ENCODE results near the gene HDGFL1.

The HDGFL1 gene

DNA sequence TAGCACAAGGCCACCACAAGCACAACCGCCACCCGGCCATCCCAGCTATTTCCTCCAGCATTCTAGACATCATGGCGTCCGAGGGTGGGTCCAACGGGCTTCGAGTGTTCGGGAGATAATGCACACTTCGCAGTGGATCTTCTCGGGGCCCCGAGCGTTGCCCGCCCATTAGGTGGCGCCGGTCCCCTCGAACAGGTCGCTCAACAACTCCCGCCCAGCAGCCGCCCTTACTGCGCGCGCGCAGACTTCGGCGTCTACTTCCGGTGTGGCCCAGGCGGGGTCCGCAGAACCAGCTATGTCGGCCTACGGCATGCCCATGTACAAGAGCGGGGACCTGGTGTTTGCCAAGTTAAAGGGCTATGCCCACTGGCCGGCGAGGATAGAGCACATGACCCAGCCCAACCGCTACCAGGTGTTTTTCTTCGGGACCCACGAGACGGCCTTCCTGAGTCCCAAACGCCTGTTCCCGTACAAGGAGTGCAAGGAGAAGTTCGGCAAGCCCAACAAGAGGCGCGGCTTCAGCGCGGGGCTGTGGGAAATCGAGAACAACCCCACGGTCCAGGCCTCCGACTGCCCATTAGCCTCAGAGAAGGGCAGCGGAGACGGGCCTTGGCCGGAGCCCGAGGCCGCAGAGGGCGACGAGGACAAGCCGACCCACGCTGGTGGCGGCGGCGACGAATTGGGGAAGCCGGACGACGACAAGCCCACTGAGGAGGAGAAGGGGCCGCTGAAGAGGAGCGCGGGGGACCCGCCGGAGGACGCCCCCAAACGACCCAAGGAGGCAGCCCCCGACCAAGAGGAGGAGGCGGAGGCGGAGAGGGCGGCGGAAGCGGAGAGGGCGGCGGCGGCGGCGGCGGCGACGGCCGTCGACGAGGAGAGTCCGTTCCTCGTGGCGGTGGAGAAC lies at the start of gene HDGFL1:
TSS of gene HDGFL1 (plus strand) at position 286 of the 904 bp plus-strand sequence. CDS start at position 296, 10 bp downstream.
- DNase-seq (ENCODE audit: low read depth in 2 of 2): no peak

- DNase-seq (ENCODE audit: low read depth in 2 of 2): no peak
Measured at GRCh38 chr6:22521035-22521434, 48.3 kb upstream of the HDGFL1 start.

DNA sequence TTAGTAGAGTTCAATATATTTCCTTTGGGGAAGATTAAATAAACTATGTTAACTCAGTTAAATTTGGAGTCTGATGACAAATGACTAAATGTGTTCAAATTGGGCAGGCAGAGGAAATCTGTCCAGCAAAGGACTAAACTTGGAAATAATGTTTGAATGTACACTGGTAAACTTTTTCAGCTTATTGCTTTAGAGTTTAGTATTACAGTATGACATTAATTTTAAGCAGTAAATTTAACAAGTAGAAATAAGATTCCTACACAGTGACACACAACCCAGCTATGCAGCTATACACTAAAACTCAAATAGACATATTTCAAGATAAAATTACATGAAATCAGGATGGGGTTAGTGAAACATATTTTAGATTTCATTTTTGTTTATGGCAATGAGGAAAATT lies 42.6 kb upstream of the HDGFL1 start:
- no peak for DNase-seq (ENCODE audit: low read depth in 2 of 2)

GRCh38 chr6:22529866-22530265 lies 39.5 kb upstream of the HDGFL1 start:
- DNase-seq (ENCODE audit: low read depth in 2 of 2): no peak

DNA sequence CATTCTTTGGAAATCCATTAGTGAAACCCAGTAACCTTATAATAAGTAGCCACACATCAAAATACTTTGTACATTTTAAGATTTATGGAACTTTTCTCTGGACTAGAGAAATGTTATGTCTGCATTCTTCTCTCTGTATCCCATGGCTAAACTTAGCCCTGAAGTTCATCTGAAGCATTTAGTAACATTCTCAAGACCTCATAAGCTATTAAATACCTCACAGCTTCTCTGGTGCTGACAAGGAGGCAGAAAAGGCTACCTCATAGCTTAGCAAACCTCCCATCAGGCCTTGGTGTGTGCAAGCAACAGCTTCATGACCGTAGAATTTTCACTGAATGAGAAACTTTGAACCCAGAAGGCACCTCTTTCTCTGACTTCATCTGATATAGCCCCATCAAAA lies 38.9 kb upstream of the HDGFL1 start:
- no peak for DNase-seq (ENCODE audit: low read depth in 2 of 2)

- DNase-seq (ENCODE audit: low read depth in 2 of 2): no peak
Measured at GRCh38 chr6:22536122-22536521, 33.2 kb upstream of the HDGFL1 start.

DNA sequence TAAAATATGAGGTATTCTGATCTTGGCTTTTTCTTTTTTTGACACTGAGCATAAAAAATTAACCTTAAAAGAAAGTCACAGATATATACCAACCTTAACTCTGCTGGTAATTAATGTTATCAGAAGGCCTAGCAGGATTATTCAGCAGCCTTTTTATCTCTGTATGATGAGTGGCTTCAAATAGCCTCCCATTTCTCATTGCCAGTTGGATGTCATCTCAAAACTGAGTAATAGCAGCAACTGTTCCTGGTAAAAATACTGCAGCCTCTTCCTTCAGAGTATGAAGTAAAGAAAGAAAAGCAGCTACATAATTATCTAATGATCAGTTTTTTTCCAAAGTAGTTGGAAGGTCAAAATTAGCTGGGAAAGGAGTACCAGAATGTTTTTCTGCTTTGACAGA lies 24.9 kb upstream of the HDGFL1 start:
- no peak for DNase-seq (ENCODE audit: low read depth in 2 of 2)

GRCh38 chr6:22545051-22545450 lies 24.3 kb upstream of the HDGFL1 start:
- no peak for DNase-seq (ENCODE audit: low read depth in 2 of 2)

GRCh38 chr6:22546236-22546635 lies 23.1 kb upstream of the HDGFL1 start:
- DNase-seq (ENCODE audit: low read depth in 2 of 2): no peak

DNA sequence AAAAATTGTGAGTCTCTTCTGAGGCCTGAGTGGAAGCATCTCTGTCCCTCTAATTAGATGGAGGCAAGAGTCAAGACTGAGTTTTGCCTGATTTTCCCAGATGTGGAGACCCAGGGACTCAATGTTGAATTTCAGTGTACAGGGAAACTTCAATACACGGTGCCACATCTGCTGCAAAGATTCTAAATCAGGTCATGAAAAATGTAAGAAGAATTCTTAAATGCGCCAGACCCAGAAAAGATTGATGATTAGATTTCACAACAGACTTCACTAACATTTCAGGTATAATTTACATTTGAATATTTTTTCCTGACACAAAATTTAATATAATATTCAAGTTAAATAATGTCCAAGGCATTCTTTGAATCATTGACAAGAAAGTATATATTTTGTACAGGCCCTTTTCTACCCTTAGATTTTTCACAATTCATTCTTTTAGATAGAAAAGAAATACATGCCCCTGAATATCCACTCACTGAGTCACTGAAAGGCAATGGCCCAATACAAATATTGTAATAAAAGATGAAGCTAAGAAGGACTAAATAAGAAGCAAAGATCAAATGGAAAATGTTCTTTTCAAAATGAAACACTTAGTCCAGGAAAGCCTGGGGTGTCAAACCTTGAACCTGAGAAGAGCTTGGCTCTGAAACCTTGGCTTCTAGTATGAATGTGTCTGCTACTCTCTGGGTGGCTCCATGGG lies 18.2 kb upstream of the HDGFL1 start:
- DNase-seq (ENCODE audit: low read depth in 2 of 2): no peak

GRCh38 chr6:22556266-22556665 lies 13.1 kb upstream of the HDGFL1 start:
- DNase-seq (ENCODE audit: low read depth in 2 of 2): no peak

DNA sequence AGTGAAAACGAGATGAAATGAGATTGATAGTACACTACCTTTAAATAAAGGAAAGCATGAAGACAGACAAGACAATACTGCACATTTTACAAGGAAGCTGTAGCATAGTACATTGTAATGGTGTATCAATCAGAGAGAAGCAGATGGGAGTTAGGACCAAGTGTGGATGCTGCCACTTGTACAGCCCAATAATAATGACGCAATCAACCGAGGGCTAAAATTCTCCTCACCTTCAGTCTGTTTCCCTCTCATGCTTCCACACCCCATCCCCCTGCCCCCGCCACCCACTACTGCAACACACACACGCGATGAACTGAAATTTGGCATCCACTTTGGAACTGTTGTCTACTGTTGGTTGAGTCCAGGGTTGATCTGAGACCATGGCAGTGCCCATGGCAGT lies 12.4 kb upstream of the HDGFL1 start:
- no peak for DNase-seq (ENCODE audit: low read depth in 2 of 2)

DNA sequence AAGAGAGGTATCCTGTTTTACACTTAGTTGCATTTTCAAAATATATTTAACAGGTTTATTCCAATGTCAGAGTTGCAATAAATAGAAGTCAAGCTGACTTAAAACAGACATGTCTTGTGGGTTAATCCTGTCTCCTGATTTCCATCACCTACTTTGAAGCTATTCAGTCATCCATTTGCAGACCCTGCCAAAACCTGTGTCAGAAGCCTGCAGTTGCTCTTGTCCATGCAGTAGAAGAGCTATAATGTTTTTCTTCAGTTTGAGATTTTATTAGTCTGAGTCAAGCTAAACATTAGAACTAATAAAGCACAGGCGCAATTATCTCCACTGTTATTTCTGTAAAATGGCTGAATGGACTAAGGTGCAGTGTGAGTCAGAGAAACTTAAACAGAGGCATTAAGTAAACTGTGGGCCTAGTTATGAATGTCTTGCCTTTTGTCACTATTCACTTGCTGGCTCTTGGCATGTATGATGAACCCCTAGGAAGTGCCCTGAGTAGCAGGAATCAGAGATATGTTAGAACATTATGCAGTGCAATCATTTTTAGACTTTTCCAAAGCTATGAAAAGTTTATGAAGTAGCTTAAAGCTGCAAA lies 11.0 kb upstream of the HDGFL1 start:
- no peak for DNase-seq (ENCODE audit: low read depth in 2 of 2)

DNA sequence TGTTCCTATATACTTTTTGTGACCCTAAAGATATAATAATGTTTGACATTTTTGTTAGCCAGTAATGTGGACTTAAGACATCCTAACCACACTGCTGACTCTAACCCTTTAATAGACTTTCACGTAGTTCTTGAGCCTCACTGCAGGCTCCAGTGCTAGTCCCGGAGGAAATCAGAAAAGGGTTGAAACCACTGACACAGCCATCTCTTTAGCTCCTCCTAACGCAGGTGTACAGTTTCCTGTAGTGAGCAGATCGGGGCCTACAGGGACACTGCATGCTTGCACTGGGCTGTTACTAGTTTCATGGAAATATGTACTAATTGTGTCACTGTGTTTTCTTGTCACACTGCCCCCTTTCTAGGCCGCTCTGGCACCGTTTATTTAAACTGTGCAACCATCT lies 512 bp upstream of the HDGFL1 start:
- DNase-seq (ENCODE audit: low read depth in 2 of 2): no peak

- DNase-seq (ENCODE audit: low read depth in 2 of 2): no peak
Measured at GRCh38 chr6:22570185-22570551, 802 bp downstream of the HDGFL1 start.

DNA sequence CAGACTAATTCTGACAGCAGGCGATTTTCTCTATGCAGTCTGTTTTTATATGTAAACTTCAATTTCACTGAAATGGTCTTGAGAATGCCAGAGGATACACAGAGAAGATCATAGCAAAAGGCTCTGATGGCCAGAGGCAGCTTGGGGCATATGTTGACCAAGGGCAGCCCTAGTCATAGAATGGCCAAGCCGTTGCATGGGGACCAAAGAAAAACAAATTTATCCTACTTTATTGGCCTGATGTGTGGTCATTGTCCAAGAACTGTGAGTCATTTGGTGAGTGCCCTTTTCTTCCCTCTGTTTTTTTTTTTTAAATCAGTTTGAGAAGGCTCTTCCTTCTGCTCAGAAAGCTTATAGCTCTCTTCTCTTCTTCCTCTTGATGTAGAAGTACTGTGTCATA lies 5.8 kb downstream of the HDGFL1 start:
- DNase-seq (ENCODE audit: low read depth in 2 of 2): no peak

GRCh38 chr6:22579439-22579838 lies 10.1 kb downstream of the HDGFL1 start:
- DNase-seq (ENCODE audit: low read depth in 2 of 2): no peak

GRCh38 chr6:22580337-22580736 lies 11.0 kb downstream of the HDGFL1 start:
- no peak for DNase-seq (ENCODE audit: low read depth in 2 of 2)

DNA sequence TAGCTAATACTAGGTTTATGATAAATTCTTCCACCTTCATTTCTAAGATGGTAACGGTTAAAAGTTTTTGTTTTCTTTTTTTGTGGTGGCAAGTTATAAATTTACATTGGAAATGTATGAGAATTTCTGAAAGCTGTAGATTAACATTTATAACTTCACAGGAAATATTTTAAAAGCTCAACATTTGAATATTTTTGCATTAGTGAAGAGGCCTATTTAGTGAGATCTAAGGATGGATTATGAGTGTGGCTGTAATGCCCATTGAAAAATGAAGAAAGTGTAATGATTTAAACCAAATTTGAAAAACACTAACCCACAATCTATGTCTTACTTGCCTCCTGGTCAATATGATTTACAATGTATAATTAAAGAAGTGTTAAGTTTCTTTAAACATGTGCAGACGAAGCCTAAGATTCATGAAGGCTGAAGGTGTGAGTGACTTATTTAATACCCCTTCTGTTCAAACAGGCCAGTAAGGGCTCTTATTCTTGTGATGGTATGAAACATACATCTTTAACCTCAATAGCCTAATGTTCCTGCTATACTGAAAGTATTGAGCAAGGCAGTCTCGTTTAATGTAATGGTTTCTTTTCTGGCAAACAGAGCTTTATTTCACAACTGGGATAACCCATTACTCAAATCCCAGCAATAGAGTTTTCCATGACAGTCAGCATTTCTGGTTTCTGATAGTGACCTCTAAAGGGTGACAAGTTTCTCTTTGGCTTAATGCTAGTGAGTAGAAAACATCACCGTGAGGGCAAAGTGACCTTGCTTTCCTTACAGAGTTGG lies 13.2 kb downstream of the HDGFL1 start:
- DNase-seq (ENCODE audit: low read depth in 2 of 2): no peak

- no peak for DNase-seq (ENCODE audit: low read depth in 2 of 2)
Measured at GRCh38 chr6:22583230-22583629, 13.9 kb downstream of the HDGFL1 start.

GRCh38 chr6:22583927-22584326 lies 14.6 kb downstream of the HDGFL1 start:
- DNase-seq (ENCODE audit: low read depth in 2 of 2): no peak

DNA sequence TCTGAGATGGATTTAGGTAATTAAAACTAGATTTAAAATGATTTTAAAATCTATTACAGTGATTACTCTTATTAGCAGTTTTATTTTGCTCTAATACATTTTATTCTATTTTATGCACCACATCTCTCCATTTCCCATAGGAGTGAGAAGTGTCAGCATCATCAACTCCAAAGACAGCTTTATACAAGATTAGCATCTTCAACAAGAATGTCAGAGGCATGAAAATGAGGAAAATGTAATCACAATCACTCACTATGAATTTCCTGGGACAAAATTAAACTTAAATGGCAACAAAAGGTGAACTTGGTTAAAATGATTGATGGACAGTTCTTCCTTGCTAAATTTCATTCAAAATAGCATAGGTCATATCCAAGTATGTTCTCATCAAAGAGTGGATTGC lies 19.8 kb downstream of the HDGFL1 start:
- DNase-seq (ENCODE audit: low read depth in 2 of 2): no peak

Measured in stimulated activated CD8-positive, alpha-beta memory T cell treated with anti-CD3 and anti-CD28 coated beads, Interleukin-2, amount 100 ng/mL, for 1 hour (primary cell).